Tibial nerve (tissue), 4 donors: ENCODE results near the gene B3GALT6.

Experiments
- EP300 ChIP-seq, 2 donors: sonication (generic); formaldehyde crosslinking; IDR thresholded peaks; one replicate each; pipeline ENCODE4 v1.6.1; 2017; ENCODE audit warnings: antibody characterized with exemption in 2 of 2, mild to moderate bottlenecking in 1 of 2
- POLR2A ChIP-seq, 2 donors: fragments of 450-650 bp; IDR thresholded peaks; one replicate each; pipeline ENCODE4 v1.6.1; 2017; ENCODE audit warnings: antibody characterized with exemption in 2 of 2, mild to moderate bottlenecking in 2 of 2, moderate library complexity in 2 of 2
- TF ChIP-seq, protein P1 (sequence below), 5 experiments: fragments of 200-600 bp in 3 of 5; fragments of 450-650 bp in 2 of 5; sonication (generic) in 3 of 5; IDR thresholded peaks; one replicate each; pipeline ENCODE4 v1.5.1; 2016 to 2019; ENCODE audit warnings: antibody characterized with exemption in 5 of 5, mild to moderate bottlenecking in 3 of 5, moderate library complexity in 2 of 5

DNA sequence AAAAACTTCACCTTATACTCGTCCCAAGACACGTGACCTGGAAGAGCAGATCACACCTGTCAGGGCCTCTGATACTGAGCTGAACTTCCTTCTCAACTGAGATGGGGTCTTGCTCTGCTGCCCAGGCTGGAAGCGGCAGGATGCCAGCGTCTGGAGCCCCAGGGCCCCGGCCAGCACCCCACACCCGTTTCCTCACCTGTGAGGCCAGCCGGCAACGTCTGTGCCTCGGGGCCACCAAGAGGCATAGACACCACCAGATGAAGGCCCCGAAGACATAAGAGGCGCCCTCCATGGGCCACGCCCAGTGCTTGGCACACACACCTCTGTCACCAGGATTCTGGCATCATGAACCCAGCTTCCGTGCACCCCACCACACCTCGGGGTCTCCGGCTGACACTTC, 8.7 kb upstream of the B3GALT6 start:
- TF ChIP-seq POLR2A (IDR thresholded peaks at IDR 0.05) (no peak), EP300 (IDR thresholded peaks at IDR 0.05) (no peak)
- TF ChIP-seq, protein P1, sequence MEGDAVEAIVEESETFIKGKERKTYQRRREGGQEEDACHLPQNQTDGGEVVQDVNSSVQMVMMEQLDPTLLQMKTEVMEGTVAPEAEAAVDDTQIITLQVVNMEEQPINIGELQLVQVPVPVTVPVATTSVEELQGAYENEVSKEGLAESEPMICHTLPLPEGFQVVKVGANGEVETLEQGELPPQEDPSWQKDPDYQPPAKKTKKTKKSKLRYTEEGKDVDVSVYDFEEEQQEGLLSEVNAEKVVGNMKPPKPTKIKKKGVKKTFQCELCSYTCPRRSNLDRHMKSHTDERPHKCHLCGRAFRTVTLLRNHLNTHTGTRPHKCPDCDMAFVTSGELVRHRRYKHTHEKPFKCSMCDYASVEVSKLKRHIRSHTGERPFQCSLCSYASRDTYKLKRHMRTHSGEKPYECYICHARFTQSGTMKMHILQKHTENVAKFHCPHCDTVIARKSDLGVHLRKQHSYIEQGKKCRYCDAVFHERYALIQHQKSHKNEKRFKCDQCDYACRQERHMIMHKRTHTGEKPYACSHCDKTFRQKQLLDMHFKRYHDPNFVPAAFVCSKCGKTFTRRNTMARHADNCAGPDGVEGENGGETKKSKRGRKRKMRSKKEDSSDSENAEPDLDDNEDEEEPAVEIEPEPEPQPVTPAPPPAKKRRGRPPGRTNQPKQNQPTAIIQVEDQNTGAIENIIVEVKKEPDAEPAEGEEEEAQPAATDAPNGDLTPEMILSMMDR (IDR thresholded peaks at IDR 0.05), result no peak
